HepG2 (cell line): ENCODE measurements around the gene PLXNA3.

Source experiments
- ARNT ChIP-seq: fragments of 450-650 bp; IDR thresholded peaks from 2 replicates; pipeline ENCODE4 v1.6.1; 2017
- ATF1 ChIP-seq: IDR thresholded peaks from 2 replicates; pipeline ENCODE4 v1.6.1; 2016; ENCODE audit warnings: mild to moderate bottlenecking, control low read depth
- BHLHE40 ChIP-seq: IDR thresholded peaks from 2 replicates; pipeline ENCODE4 v1.6.1; 2011; ENCODE audit warnings: low read length, improper control_type of control experiment
- CEBPG ChIP-seq: IDR thresholded peaks from 2 replicates; pipeline ENCODE4 v1.6.1; 2016
- SUZ12 ChIP-seq: fragments of 150-350 bp; IDR thresholded peaks from 2 replicates; pipeline ENCODE4 v1.6.1; 2014; ENCODE audit warnings: low read depth, low read length
- ZFP36L1 ChIP-seq: sonication (generic); formaldehyde crosslinking; IDR thresholded peaks from 2 replicates; pipeline ENCODE4 v1.8.0; 2022; ENCODE audit warnings: mild to moderate bottlenecking, missing genetic modification reagents, moderate library complexity
- ZNF263 ChIP-seq: sonication (generic); formaldehyde crosslinking; IDR thresholded peaks from 2 replicates; pipeline ENCODE4 v1.4.0; 2020; ENCODE audit warnings: missing genetic modification reagents
- ZNF558 ChIP-seq: sonication (generic); formaldehyde crosslinking; IDR thresholded peaks from 2 replicates; pipeline ENCODE4 v1.9.0; 2022; ENCODE audit warnings: mild to moderate bottlenecking, missing genetic modification reagents, borderline replicate concordance
- TF ChIP-seq, protein P1 (sequence below): sonication (generic); formaldehyde crosslinking; IDR thresholded peaks from 2 replicates; pipeline ENCODE4 v1.4.0; 2020; ENCODE audit warnings: missing genetic modification reagents
- TF ChIP-seq, protein P2 (sequence below): sonication (generic); formaldehyde crosslinking; IDR thresholded peaks from 2 replicates; pipeline ENCODE4 v1.8.1; 2022; ENCODE audit warnings: mild to moderate bottlenecking, missing genetic modification reagents

DNA sequence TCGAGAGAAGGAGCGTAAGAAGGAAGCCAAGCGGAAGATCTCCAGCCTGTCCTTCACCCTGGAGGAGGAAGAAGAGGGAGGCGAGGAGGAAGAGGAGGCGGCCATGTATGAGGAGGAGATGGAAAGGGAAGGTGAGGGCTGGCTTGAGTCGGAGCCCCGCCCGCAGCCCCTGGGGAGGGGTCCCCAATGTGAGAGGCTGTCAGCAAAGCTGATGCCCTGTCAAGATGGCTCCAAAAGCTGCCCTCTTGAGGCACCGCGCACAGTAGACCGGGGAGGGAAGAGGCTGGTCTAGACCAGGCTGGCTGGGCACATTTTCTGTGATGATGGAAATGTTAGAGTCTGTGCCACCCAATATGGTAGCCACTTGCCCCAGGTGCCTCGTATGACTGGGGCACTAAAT lies 11.7 kb upstream of the PLXNA3 start:
- TF ChIP-seq ARNT = no peak
- no peak for TF ChIP-seq ZNF263
- TF ChIP-seq, protein P1, sequence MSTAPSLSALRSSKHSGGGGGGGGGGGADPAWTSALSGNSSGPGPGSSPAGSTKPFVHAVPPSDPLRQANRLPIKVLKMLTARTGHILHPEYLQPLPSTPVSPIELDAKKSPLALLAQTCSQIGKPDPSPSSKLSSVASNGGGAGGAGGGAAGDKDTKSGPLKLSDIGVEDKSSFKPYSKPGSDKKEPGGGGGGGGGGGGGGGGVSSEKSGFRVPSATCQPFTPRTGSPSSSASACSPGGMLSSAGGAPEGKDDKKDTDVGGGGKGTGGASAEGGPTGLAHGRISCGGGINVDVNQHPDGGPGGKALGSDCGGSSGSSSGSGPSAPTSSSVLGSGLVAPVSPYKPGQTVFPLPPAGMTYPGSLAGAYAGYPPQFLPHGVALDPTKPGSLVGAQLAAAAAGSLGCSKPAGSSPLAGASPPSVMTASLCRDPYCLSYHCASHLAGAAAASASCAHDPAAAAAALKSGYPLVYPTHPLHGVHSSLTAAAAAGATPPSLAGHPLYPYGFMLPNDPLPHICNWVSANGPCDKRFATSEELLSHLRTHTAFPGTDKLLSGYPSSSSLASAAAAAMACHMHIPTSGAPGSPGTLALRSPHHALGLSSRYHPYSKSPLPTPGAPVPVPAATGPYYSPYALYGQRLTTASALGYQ (CRISPR knock-in tag) = no peak
- no peak for TF ChIP-seq ATF1 (CRISPR knock-in tag)
- TF ChIP-seq SUZ12 = no peak
- no peak for TF ChIP-seq ZFP36L1 (CRISPR knock-in tag)
- TF ChIP-seq, protein P2, sequence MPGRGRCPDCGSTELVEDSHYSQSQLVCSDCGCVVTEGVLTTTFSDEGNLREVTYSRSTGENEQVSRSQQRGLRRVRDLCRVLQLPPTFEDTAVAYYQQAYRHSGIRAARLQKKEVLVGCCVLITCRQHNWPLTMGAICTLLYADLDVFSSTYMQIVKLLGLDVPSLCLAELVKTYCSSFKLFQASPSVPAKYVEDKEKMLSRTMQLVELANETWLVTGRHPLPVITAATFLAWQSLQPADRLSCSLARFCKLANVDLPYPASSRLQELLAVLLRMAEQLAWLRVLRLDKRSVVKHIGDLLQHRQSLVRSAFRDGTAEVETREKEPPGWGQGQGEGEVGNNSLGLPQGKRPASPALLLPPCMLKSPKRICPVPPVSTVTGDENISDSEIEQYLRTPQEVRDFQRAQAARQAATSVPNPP (CRISPR knock-in tag) = no peak
- no peak for TF ChIP-seq BHLHE40
- no peak for TF ChIP-seq ZNF558 (CRISPR knock-in tag)
- TF ChIP-seq CEBPG (CRISPR knock-in tag) = no peak
